Right lobe of liver (tissue), 4 donors: ENCODE measurements around the gene SCUBE1.

Experiments
- POLR2A ChIP-seq: fragments of 450-650 bp; IDR thresholded peaks from one replicate; pipeline ENCODE4 v1.6.1; 2017; ENCODE audit warnings: antibody characterized with exemption, mild to moderate bottlenecking
- TF ChIP-seq, protein P1 (sequence below), 4 donors: fragments of 200-600 bp in 3 of 4; fragments of 450-650 bp in 1 of 4; IDR thresholded peaks; one replicate each; pipeline versions ENCODE4 v1.5.1 to v1.8.0; 2016 to 2022; ENCODE audit warnings: antibody characterized with exemption in 4 of 4, mild to moderate bottlenecking in 2 of 4
- donor health status: DM: no; HTN: no; CAD: no.
- donor health status: DM: no; HTN: no; CAD: no.
- donor health status: DM: no; HTN: yes; CAD: no.

DNA sequence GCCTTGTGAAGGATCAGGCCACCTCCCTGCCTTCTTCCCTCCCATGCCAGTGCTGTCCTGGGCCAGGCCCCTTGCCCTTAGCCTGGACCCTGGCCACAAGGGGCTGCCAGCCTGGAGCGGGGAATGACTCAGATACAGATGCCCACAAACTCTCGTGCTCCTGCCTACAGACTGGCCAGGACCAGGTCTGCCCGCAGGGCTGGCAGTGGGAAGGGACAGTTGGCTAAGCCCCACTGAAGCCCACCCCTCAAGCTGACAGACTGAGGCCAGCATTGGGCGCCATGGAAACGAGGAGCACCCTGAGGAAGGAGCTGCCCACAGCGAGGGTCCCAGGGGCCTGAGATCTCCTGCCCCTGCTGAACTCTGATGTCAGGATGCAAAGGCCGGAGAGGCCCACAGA lies 14.1 kb downstream of the SCUBE1 start:
- TF ChIP-seq, protein P1, sequence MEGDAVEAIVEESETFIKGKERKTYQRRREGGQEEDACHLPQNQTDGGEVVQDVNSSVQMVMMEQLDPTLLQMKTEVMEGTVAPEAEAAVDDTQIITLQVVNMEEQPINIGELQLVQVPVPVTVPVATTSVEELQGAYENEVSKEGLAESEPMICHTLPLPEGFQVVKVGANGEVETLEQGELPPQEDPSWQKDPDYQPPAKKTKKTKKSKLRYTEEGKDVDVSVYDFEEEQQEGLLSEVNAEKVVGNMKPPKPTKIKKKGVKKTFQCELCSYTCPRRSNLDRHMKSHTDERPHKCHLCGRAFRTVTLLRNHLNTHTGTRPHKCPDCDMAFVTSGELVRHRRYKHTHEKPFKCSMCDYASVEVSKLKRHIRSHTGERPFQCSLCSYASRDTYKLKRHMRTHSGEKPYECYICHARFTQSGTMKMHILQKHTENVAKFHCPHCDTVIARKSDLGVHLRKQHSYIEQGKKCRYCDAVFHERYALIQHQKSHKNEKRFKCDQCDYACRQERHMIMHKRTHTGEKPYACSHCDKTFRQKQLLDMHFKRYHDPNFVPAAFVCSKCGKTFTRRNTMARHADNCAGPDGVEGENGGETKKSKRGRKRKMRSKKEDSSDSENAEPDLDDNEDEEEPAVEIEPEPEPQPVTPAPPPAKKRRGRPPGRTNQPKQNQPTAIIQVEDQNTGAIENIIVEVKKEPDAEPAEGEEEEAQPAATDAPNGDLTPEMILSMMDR (IDR thresholded peaks at IDR 0.05) = no peak
- TF ChIP-seq POLR2A = no peak
